ENCODE data around the gene SLC7A7. TPM values are rescaled to one million over a fixed set of nuclear protein-coding genes. Genes with fewer than 3 reads are reported as not detected.

The SLC7A7 gene
- total and polyA plus RNA-seq, 8 donors, result 9.6 to 67.6 (median 10.3) TPM

- Histone ChIP-seq H3K4me1 (peaks cover 0 to 48% of the 10 kb centered on the region in 2 donors), H3K36me3 (peaks cover 0 to 42% of the 10 kb centered on the region in 2 donors), H3K27me3 (peaks cover 0 to 18% of the 10 kb centered on the region in 2 donors), H3K27ac (peak overlapping the region; percentile 85 to 95), H3K4me3 (peak overlapping the region; percentile 78 to 83), H3K9me3 (no peaks in the 10 kb centered on the region)
- ATAC-seq, result no peak
- intact Hi-C loops (cut with DNase I), result no loop called here
- TF ChIP-seq CTCF (IDR thresholded peaks at IDR 0.05), result no peak
- peak in 1 of 4 donors; percentile 32 for DNase-seq
Observed at GRCh38 chr14:22839159-22839779, 24.0 kb upstream of the SLC7A7 start.

- peaks cover 0 to 18% of the 10 kb centered on the region in 2 donors for H3K27me3 ChIP-seq
- H3K4me1 ChIP-seq, result peaks cover 0 to 48% of the 10 kb centered on the region in 2 donors
- intact Hi-C loops (cut with DNase I), result no loop called here
- TF ChIP-seq CTCF (IDR thresholded peaks at IDR 0.05), result no peak
- H3K36me3 ChIP-seq, result peaks cover 0 to 42% of the 10 kb centered on the region in 2 donors
- H3K9me3 ChIP-seq, result no peaks in the 10 kb centered on the region
- ATAC-seq (peak; percentile 34), DNase-seq (peak in 2 of 4 donors; percentile 26 to 65)
- peak overlapping the region; percentile 85 to 95 for H3K27ac ChIP-seq
- peak overlapping the region; percentile 78 to 83 for H3K4me3 ChIP-seq
Observed at GRCh38 chr14:22838631-22839041, 23.4 kb upstream of the SLC7A7 start.

GRCh38 chr14:22837750-22838538, 22.7 kb upstream of the SLC7A7 start:
- ATAC-seq (peak; percentile 69), DNase-seq (peak in 2 of 4 donors; percentile 46 to 48)
- no peak for TF ChIP-seq CTCF (IDR thresholded peaks at IDR 0.05)
- Histone ChIP-seq H3K27ac (peak overlapping the region; percentile 85 to 95), H3K9me3 (no peaks in the 10 kb centered on the region), H3K36me3 (peaks cover 0 to 42% of the 10 kb centered on the region in 2 donors), H3K4me1 (peaks cover 0 to 48% of the 10 kb centered on the region in 2 donors), H3K4me3 (peak overlapping the region; percentile 78 to 83), H3K27me3 (peaks cover 0 to 18% of the 10 kb centered on the region in 2 donors)
- intact Hi-C loops (cut with DNase I), result no loop called here

GRCh38 chr14:22837114-22837749, 22.0 kb upstream of the SLC7A7 start:
- DNase-seq (peak in 3 of 4 donors; percentile 44 to 87 (median 55)), ATAC-seq (peak; percentile 66)
- Histone ChIP-seq H3K36me3 (peaks cover 0 to 36% of the 10 kb centered on the region in 2 donors), H3K9me3 (no peaks in the 10 kb centered on the region), H3K27me3 (peaks cover 0 to 18% of the 10 kb centered on the region in 2 donors), H3K27ac (peak overlapping the region; percentile 85 to 95), H3K4me1 (peaks cover 0 to 48% of the 10 kb centered on the region in 2 donors), H3K4me3 (peak overlapping the region; percentile 78 to 83)
- no peak for TF ChIP-seq CTCF (IDR thresholded peaks at IDR 0.05)
- intact Hi-C loops (cut with DNase I), result no loop called here

All from left lung (tissue), 10 donors.